HepG2 (cell line): ENCODE data around the gene OLFM2. TPM values are rescaled to one million over a fixed set of nuclear protein-coding genes. Genes with fewer than 3 reads are reported as not detected.

Experiments
- FOXK1 ChIP-seq: sonication (generic); formaldehyde crosslinking; IDR thresholded peaks from 2 replicates; pipeline ENCODE4 v1.4.0; 2020; ENCODE audit warnings: low read depth, missing genetic modification reagents, borderline replicate concordance
- GABPA ChIP-seq, 2 experiments: IDR thresholded peaks; 2 replicates each; pipeline ENCODE4 v1.6.1; 2011 to 2016; ENCODE audit warnings: low read depth in 2 of 2, low read length in 1 of 2, missing biosample characterization in 1 of 2, missing genetic modification characterization in 1 of 2
- GPN1 ChIP-seq: sonication (generic); formaldehyde crosslinking; IDR thresholded peaks from 2 replicates; pipeline ENCODE4 v1.5.1; 2020; ENCODE audit warnings: missing genetic modification reagents, borderline replicate concordance
- HDAC2 ChIP-seq: sonication (generic); formaldehyde crosslinking; IDR thresholded peaks from 2 replicates; pipeline ENCODE4 v1.4.0; 2020; ENCODE audit warnings: missing genetic modification reagents
- MAFF ChIP-seq: IDR thresholded peaks from 2 replicates; pipeline ENCODE4 v1.6.1; 2011; ENCODE audit warnings: low read depth, low read length, improper control_type of control experiment
- MTF2 ChIP-seq: sonication (generic); formaldehyde crosslinking; IDR thresholded peaks from 2 replicates; pipeline ENCODE4 v1.5.0; 2020; ENCODE audit warnings: missing genetic modification reagents, borderline replicate concordance
- MYC ChIP-seq: sonication (generic); formaldehyde crosslinking; IDR thresholded peaks from 2 replicates; pipeline ENCODE4 v1.9.0; 2021; ENCODE audit warnings: missing genetic modification reagents, borderline replicate concordance
- NFAT5 ChIP-seq: sonication (generic); formaldehyde crosslinking; IDR thresholded peaks from 2 replicates; pipeline ENCODE4 v1.4.0; 2020; ENCODE audit warnings: missing genetic modification reagents
- NFE2 ChIP-seq: sonication (generic); formaldehyde crosslinking; IDR thresholded peaks from 2 replicates; pipeline ENCODE4 v1.4.0; 2020; ENCODE audit warnings: missing genetic modification reagents
- NFIC ChIP-seq: IDR thresholded peaks from 2 replicates; pipeline ENCODE4 v1.6.1; 2012; ENCODE audit warnings: mild to moderate bottlenecking, low read length, inconsistent platforms
- NR2F2 ChIP-seq: IDR thresholded peaks from 2 replicates; pipeline ENCODE4 v1.6.1; 2012; ENCODE audit warnings: low read depth, inconsistent platforms, borderline replicate concordance
- PAX8 ChIP-seq: sonication (generic); formaldehyde crosslinking; IDR thresholded peaks from 2 replicates; pipeline ENCODE4 v1.8.0; 2022; ENCODE audit warnings: mild to moderate bottlenecking, missing genetic modification reagents, borderline replicate concordance
- POGZ ChIP-seq: sonication (generic); formaldehyde crosslinking; IDR thresholded peaks from 2 replicates; pipeline ENCODE4 v1.4.0; 2020; ENCODE audit warnings: mild to moderate bottlenecking, missing genetic modification reagents
- RAD51 ChIP-seq: fragments of 450-650 bp; IDR thresholded peaks from 2 replicates; pipeline ENCODE4 v1.6.1; 2016; ENCODE audit warnings: borderline replicate concordance
- SAP130 ChIP-seq: IDR thresholded peaks from 2 replicates; pipeline ENCODE4 v1.6.1; 2016; ENCODE audit warnings: low read depth
- SMARCC2 ChIP-seq: fragments of 450-650 bp; IDR thresholded peaks from 2 replicates; pipeline ENCODE4 v1.6.1; 2017; ENCODE audit warnings: antibody characterized with exemption, mild to moderate bottlenecking
- SMARCE1 ChIP-seq: fragments of 450-650 bp; IDR thresholded peaks from 2 replicates; pipeline ENCODE4 v1.6.1; 2017; ENCODE audit warnings: borderline replicate concordance
- SMC3 ChIP-seq: IDR thresholded peaks from 2 replicates; pipeline ENCODE4 v1.6.1; 2011; ENCODE audit warnings: low read length, improper control_type of control experiment
- SSRP1 ChIP-seq: IDR thresholded peaks from 2 replicates; pipeline ENCODE4 v1.6.1; 2016; ENCODE audit warnings: control low read depth
- ZBTB8A ChIP-seq: sonication (generic); formaldehyde crosslinking; IDR thresholded peaks from 2 replicates; pipeline ENCODE4 v1.4.0; 2020; ENCODE audit warnings: mild to moderate bottlenecking, low read depth, missing genetic modification reagents, borderline replicate concordance
- ZFX ChIP-seq: sonication (generic); formaldehyde crosslinking; IDR thresholded peaks from 2 replicates; pipeline ENCODE4 v1.4.0; 2020; ENCODE audit warnings: mild to moderate bottlenecking, low read depth, missing genetic modification reagents, moderate library complexity
- ZNF160 ChIP-seq: sonication (generic); formaldehyde crosslinking; IDR thresholded peaks from 2 replicates; pipeline ENCODE4 v1.8.0; 2022; ENCODE audit warnings: mild to moderate bottlenecking, inconsistent platforms, missing genetic modification reagents
- ZNF20 ChIP-seq: sonication (generic); formaldehyde crosslinking; IDR thresholded peaks from 2 replicates; pipeline ENCODE4 v1.4.0; 2020; ENCODE audit warnings: mild to moderate bottlenecking, moderate library complexity, missing genetic modification reagents
- ZNF343 ChIP-seq: sonication (generic); formaldehyde crosslinking; IDR thresholded peaks from 2 replicates; pipeline ENCODE4 v1.4.0; 2020; ENCODE audit warnings: mild to moderate bottlenecking, missing genetic modification reagents
- ZNF441 ChIP-seq: sonication (generic); formaldehyde crosslinking; IDR thresholded peaks from 2 replicates; pipeline ENCODE4 v1.7.0; 2021; ENCODE audit warnings: missing genetic modification reagents, borderline replicate concordance
- ZNF496 ChIP-seq: sonication (generic); formaldehyde crosslinking; IDR thresholded peaks from 2 replicates; pipeline ENCODE4 v1.8.1; 2023; ENCODE audit warnings: mild to moderate bottlenecking, moderate library complexity, missing genetic modification reagents; ENCODE audit not compliant: insufficient replicate concordance
- ZNF768 ChIP-seq: sonication (generic); formaldehyde crosslinking; IDR thresholded peaks from 2 replicates; pipeline ENCODE4 v1.4.0; 2020; ENCODE audit warnings: missing genetic modification reagents
- polyA plus RNA-seq, 8 experiments: library from polyadenylated mRNA; depleted of rRNA in 3 of 8; stranded (reverse) in 7 of 8; unstranded in 1 of 8; fragments of >200 nt; fragmentation: Illumina TruSeq in 4 of 8; extraction: Trizol in 4 of 8; gene quantifications; 2 replicates each; pipeline versions ENCODE4 v1.2.1 to v1.2.3, GENCODE V29; 2011 to 2016; ENCODE audit warnings: low read depth in 4 of 8, missing spikeins in 1 of 8, mixed read lengths in 1 of 8; ENCODE audit not compliant: insufficient read depth in 1 of 8
- total RNA-seq, 5 experiments: library from RNA; depleted of rRNA; stranded (reverse); fragments of >200 nt; fragmentation: Illumina TruSeq; extraction: Trizol; gene quantifications; 2 replicates each; pipeline ENCODE4 v1.2.3, GENCODE V29; 2016; ENCODE audit warnings: low read depth in 1 of 5

The OLFM2 gene
- total and polyA plus RNA-seq, 2 of the 13 experiments (the other 11 are each of a cell fraction or from before 2014, with no cell fraction given): 0.20 to 0.51 TPM

- TF ChIP-seq SAP130 (CRISPR knock-in tag) (peak; percentile 84), ZNF441 (CRISPR knock-in tag) (no peak), GABPA (IDR thresholded peaks at IDR 0.05; ENCODE audit: low read depth, low read length) (peak; percentile 34; the same call in 1 of the 2 replicates), GABPA (CRISPR knock-in tag; IDR thresholded peaks at IDR 0.05; ENCODE audit: low read depth) (0 out of 2 replicates have a peak, but pooled peaks have one; percentile 48), ZNF160 (CRISPR knock-in tag) (no peak), NFIC (no peak), ZNF768 (CRISPR knock-in tag) (no peak), RAD51 (no peak), ZBTB8A (no peak), SMARCC2 (no peak), NFE2 (CRISPR knock-in tag) (no peak), MAFF (no peak), ZNF343 (CRISPR knock-in tag) (no peak), SSRP1 (CRISPR knock-in tag) (no peak), NFAT5 (no peak), HDAC2 (CRISPR knock-in tag) (0 out of 2 replicates have a peak, but pooled peaks have one; percentile 12), MYC (CRISPR knock-in tag) (peak; percentile 7; the same call in 1 of the 2 replicates), SMARCE1 (no peak), MTF2 (no peak), SMC3 (no peak), PAX8 (no peak), ZFX (CRISPR knock-in tag) (peak; percentile 63), FOXK1 (CRISPR knock-in tag) (peak; percentile 45; the same call in 1 of the 2 replicates), NR2F2 (no peak), ZNF20 (no peak), ZNF496 (CRISPR knock-in tag) (no peak), GPN1 (no peak), POGZ (CRISPR knock-in tag) (no peak)
Observed at GRCh38 chr19:9834726-9835506, 101.4 kb downstream of the OLFM2 start, which contains the start of gene PIN1 (continued).
